Heart right ventricle (tissue), 16 donors: Measurements from ENCODE around the gene HRH4. TPM values are rescaled to one million over a fixed set of nuclear protein-coding genes. Genes with fewer than 3 reads are reported as not detected.

Experiments used
- ATAC-seq, 8 donors: fragments of 200-7000 bp; cut with Tn5 transposase; one replicate each; pipeline ENCODE4 v1.9.1; 2020; ENCODE audit warnings: mild to moderate bottlenecking in 8 of 8, moderate library complexity in 8 of 8, moderate number of reproducible peaks in 1 of 8
- DNase-seq, 2 donors: peaks; one replicate each; pipeline ENCODE4 v3.0.0-alpha.2; 2020
- H3K27ac ChIP-seq, 10 donors: fragments of 200-600 bp; sonication (generic) in 2 of 10; one replicate each; pipeline versions ENCODE4 v1.5.0 to v1.8.0; 2020 to 2022; ENCODE audit warnings: mild to moderate bottlenecking in 3 of 10
- H3K27me3 ChIP-seq, 7 donors: fragments of 200-600 bp; one replicate each; pipeline ENCODE4 v1.8.0; 2021 to 2022; ENCODE audit warnings: mild to moderate bottlenecking in 2 of 7
- H3K36me3 ChIP-seq, 9 donors: fragments of 200-600 bp; sonication (generic) in 1 of 9; one replicate each; pipeline versions ENCODE4 v1.5.0 to v1.8.0; 2020 to 2022; ENCODE audit warnings: mild to moderate bottlenecking in 2 of 9
- H3K4me1 ChIP-seq, 9 donors: fragments of 200-600 bp; sonication (generic) in 1 of 9; one replicate each; pipeline versions ENCODE4 v1.5.0 to v1.8.0; 2020 to 2022; ENCODE audit warnings: mild to moderate bottlenecking in 4 of 9
- H3K4me3 ChIP-seq, 10 donors: fragments of 200-600 bp; sonication (generic) in 2 of 10; one replicate each; pipeline versions ENCODE4 v1.5.0 to v1.8.0; 2020 to 2022; ENCODE audit warnings: mild to moderate bottlenecking in 7 of 10, moderate library complexity in 2 of 10
- H3K9me3 ChIP-seq, 11 donors: fragments of 200-600 bp in 10 of 11; sonication (generic) in 2 of 11; one replicate each; pipeline versions ENCODE4 v1.5.0 to v1.8.0; 2013 to 2022; ENCODE audit warnings: mild to moderate bottlenecking in 2 of 11, control low read depth in 1 of 11, moderate library complexity in 1 of 11
- WGBS, 2 donors: extraction: QIAGEN DNeasy Blood & Tissue Kit; methylation state at CpG; one replicate each; pipeline ENCODE4 v1.1.7; 2013; ENCODE audit warnings: inconsistent platforms in 1 of 2; 5-methylcytosine and 5-hydroxymethylcytosine counted together
- intact Hi-C, 10 donors: fragments of 100-400 bp; cut with DNase I; formaldehyde crosslinking; loops; one replicate each; pipeline versions ENCODE4 v1.11.1 to v1.14.2; 2022
- polyA plus RNA-seq, 2 donors: library from polyadenylated mRNA; stranded (reverse); fragments of 200-250 nt; gene quantifications; one replicate each; pipeline ENCODE4 v1.2.3, GENCODE V29; 2013
- total RNA-seq, 10 donors: library from RNA; stranded (reverse); fragmentation: NEBNext Ultra II Directional in 3 of 10; extraction: Animal tissue kit (Norgen Biotek cat#: 25700) in 3 of 10; gene quantifications; one replicate each; pipeline versions ENCODE4 v1.2.1 to v1.2.4, GENCODE V29; 2021 to 2023
- TF ChIP-seq, protein P1 (sequence below), 9 donors: fragments of 200-600 bp; sonication (generic) in 2 of 9; IDR thresholded peaks; one replicate each; pipeline versions ENCODE4 v1.5.0 to v1.8.0; 2021 to 2022; ENCODE audit warnings: antibody characterized with exemption in 9 of 9, mild to moderate bottlenecking in 5 of 9, moderate library complexity in 1 of 9
- donor health status: Arrhythmogenic right ventricular cardiomyopathy.
- donor health status: ischemic (EF 13 %, LVEDD 7.1; RV severe dilation, severe dysfunction).
- donor health status: healthy with polysubstance abuse.
- donor health status: DM: no; HTN: yes; CAD: no.
- donor health status: DM: no; HTN: no; CAD: no.
- donor health status: ischemic (EF 25% LVEDD 6.9; RV normal size, moderate dysfunction).
- donor health status: ischemic (EF 25% LVEDD 5.7; RV mildly dilated, moderate dysfunction).
- donor health status: healthy.
- donor health status: DM: yes; HTN: yes; CAD: no.
- donor health status: Ischemic cardiomyopathy.
- donor health status: ischemic (EF 35%, LVEDD 5.7; RV mildly dilated, moderate dysfunction).
- donor health status: nonischemic (EF 11% LVEDD 7.7; RV severe dilation, severe dysfunction).
- donor health status: DM: yes; HTN: yes; CAD: no.
- donor health status: PGD.
- donor health status: ischemic (EF 29% LVEDD 5.4; RV normal size, mild dysfunction).
- donor health status: nonischemic (EF 23%, LVEDD 6.1; RV moderate dilation, normal function).

Gene HRH4
- total and polyA plus RNA-seq, 12 donors: under 0.01 to 0.28 (median 0.15) TPM; not detected in 9

DNA sequence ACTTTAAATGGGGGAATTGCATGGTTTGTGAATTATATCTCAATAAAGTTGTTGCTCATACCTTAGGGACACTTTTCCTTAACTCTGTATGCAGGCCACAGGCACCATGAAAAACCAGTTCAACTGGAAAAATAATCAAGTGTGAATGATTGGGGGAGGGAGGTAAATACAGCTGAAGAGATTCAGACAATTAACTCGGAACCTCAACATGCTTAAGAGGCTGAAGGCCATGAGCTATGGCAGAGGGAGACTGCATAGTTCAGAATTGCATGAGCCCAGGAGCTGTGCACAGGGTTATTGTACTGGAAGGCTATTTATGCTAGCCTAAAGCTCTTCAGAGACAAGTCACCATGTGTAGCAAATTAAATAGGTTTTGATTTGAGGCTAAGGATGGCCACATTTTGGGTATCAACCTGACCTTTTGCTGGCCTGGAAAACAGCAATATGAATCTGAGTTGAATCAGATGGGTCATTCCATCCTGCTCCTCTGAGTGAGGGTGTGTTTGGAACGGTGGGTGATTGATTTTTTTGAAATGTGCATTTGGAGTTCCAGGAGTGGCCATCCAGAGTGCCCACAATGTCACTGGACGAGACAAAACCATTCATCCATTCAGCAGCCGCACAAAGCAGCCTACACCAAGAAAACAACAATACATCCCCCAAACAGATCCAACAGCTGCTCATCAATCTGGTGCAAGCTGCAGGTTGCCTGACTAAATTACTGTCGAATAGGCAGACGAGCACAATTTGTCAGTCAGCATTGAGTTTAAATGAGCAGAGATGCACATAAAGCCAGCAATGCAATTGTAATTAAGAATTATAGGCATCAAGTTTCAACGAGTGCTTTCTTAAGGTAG, 42.5 kb downstream of the HRH4 start:
- 86 to 88% methylated on average over 7 of the region's 7 CpGs for WGBS, 2 donors
- no peaks in the 10 kb centered on the region for H3K27me3 ChIP-seq
- intact Hi-C loops: no loop called here

DNA sequence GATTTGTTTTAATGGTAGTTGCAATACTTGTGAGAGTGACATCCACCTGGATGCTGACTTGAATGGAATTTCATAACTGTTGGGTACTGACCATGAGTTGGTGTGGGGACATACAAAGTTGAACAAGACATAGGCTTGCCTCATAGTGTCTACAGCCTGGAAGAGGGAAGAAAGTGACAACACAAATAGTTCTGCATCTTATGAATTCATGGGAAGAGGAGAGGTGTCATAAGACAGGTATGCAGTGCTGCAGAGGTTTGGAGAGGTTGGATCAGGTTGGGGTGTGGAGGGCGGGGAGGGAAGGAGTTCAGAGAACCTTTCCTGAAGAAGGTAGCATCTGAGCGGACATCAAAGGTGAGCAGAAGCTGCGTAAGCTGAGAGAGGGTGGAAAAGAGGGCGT, 44.0 kb downstream of the HRH4 start:
- Histone ChIP-seq H3K4me1 (no peaks in the 10 kb centered on the region), H3K36me3 (no peaks in the 10 kb centered on the region), H3K27me3 (no peaks in the 10 kb centered on the region), H3K27ac (no peak overlapping the region), H3K9me3 (no peaks in the 10 kb centered on the region), H3K4me3 (no peak overlapping the region)
- TF ChIP-seq, protein P1, sequence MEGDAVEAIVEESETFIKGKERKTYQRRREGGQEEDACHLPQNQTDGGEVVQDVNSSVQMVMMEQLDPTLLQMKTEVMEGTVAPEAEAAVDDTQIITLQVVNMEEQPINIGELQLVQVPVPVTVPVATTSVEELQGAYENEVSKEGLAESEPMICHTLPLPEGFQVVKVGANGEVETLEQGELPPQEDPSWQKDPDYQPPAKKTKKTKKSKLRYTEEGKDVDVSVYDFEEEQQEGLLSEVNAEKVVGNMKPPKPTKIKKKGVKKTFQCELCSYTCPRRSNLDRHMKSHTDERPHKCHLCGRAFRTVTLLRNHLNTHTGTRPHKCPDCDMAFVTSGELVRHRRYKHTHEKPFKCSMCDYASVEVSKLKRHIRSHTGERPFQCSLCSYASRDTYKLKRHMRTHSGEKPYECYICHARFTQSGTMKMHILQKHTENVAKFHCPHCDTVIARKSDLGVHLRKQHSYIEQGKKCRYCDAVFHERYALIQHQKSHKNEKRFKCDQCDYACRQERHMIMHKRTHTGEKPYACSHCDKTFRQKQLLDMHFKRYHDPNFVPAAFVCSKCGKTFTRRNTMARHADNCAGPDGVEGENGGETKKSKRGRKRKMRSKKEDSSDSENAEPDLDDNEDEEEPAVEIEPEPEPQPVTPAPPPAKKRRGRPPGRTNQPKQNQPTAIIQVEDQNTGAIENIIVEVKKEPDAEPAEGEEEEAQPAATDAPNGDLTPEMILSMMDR (IDR thresholded peaks at IDR 0.05): no peak
- intact Hi-C loops: no loop called here
- 88 to 93% methylated on average over 4 of the region's 4 CpGs for WGBS, 2 donors
- DNase-seq (no peak), ATAC-seq (no peak)

More for the DNA sequence above, 42.5 kb downstream of the HRH4 start:
- H3K36me3 ChIP-seq: no peaks in the 10 kb centered on the region
- H3K27ac ChIP-seq: no peak overlapping the region
- ATAC-seq: no peak
- TF ChIP-seq, protein P1 (IDR thresholded peaks at IDR 0.05): no peak
- no peak overlapping the region for H3K4me3 ChIP-seq
- no peaks in the 10 kb centered on the region for H3K4me1 ChIP-seq
- DNase-seq: no peak
- H3K9me3 ChIP-seq: no peaks in the 10 kb centered on the region

DNA sequence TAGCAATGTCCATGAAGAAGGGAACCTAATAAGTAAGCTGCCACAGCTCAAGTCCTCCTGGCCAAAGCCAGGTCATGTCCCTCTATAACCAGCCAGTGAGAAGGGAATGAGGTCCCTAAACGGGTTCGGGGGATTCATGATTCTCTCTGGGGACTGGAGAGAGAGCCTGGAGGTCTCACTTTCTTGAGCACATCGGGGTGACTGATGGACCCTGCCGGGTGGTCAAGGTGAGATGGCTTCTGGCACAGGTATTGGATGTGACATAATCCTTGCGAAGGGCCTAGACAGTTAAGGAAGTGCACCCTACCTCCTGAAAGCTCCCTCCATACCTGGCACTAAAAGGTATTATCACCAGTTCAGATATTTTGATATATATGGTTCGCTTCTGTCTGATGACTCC, 45.7 kb downstream of the HRH4 start:
- ATAC-seq: no peak
- H3K4me3 ChIP-seq: no peak overlapping the region
- TF ChIP-seq, protein P1 (IDR thresholded peaks at IDR 0.05): no peak
- WGBS, 2 donors: 87 to 90% methylated on average over 6 of the region's 6 CpGs
- H3K36me3 ChIP-seq: no peaks in the 10 kb centered on the region
- no peaks in the 10 kb centered on the region for H3K4me1 ChIP-seq
- DNase-seq: no peak
- H3K27ac ChIP-seq: no peak overlapping the region
- intact Hi-C loops: no loop called here
- no peaks in the 10 kb centered on the region for H3K27me3 ChIP-seq
- no peaks in the 10 kb centered on the region for H3K9me3 ChIP-seq

DNA sequence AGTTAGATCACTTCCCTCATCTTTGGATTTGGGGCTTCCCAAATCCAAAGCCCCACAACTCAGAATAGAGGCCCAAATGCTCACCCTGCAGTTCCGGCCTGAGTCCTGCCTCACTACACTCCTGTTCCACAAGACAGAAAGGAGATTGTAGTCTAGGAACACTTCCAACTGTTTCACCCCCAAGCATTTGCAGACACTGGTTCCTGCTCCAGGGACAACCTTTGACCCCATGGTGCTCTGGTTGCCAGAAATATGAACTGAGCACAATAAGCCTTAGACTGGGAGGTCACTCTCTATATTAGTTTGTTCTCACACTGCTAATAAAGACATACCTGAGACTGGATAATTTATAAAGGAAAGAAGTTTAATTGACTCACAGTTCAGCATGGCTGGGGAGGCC, 49.0 kb downstream of the HRH4 start:
- DNase-seq (no peak), ATAC-seq (no peak)
- Histone ChIP-seq H3K27me3 (no peaks in the 10 kb centered on the region), H3K4me1 (no peaks in the 10 kb centered on the region), H3K36me3 (no peaks in the 10 kb centered on the region), H3K27ac (no peak overlapping the region), H3K4me3 (no peak overlapping the region), H3K9me3 (peaks cover 0 to 3% (median 0%) of the 10 kb centered on the region in 11 donors)
- intact Hi-C loops: no loop called here
- 86 to 90% methylated on average over 1 of the region's 1 CpG for WGBS, 2 donors
- TF ChIP-seq, protein P1 (IDR thresholded peaks at IDR 0.05): no peak
